ENCODE results near the gene TMEM132C. TPM values are rescaled to one million over a fixed set of nuclear protein-coding genes. Genes with fewer than 3 reads are reported as not detected.

Gene TMEM132C
- total and polyA plus RNA-seq, 2 experiments from 2014 or later = not detected

GRCh38 chr12:128570191-128571065, 303.5 kb downstream of the TMEM132C start (continued):
- TF ChIP-seq REST (IDR thresholded peaks at IDR 0.05; ENCODE audit: unreplicated experiment) = no peak

GRCh38 chr12:128571906-128572810, 305.2 kb downstream of the TMEM132C start:
- Mint-ChIP-seq H3K36me3 (ENCODE audit: low read depth) (peaks cover 33% of the 10 kb centered on the region), H3K4me1 (no peaks in the 10 kb centered on the region), H3K4me3 (no peak overlapping the region), H3K9me3 (peaks cover 97% of the 10 kb centered on the region), H3K27ac (no peak overlapping the region), H3K27me3 (ENCODE audit: insufficient read depth, low read depth, poor library complexity) (peaks cover 2% of the 10 kb centered on the region)
- H4K20me1 ChIP-seq (replicated peaks; ENCODE audit: insufficient read depth) = no peaks in the 10 kb centered on the region
- ATAC-seq (no peak), DNase-seq (ENCODE audit: low spot score) (no peak)
- H3K36me3 ChIP-seq (ENCODE audit: insufficient read depth) = no peaks in the 10 kb centered on the region
- H3K27me3 ChIP-seq (ENCODE audit: insufficient read depth) = no peaks in the 10 kb centered on the region
- H3K79me2 ChIP-seq (replicated peaks; ENCODE audit: insufficient read depth) = no peaks in the 10 kb centered on the region
- H3F3A ChIP-seq (replicated peaks; ENCODE audit: low read depth) = no peaks in the 10 kb centered on the region
- no peak overlapping the region for H3K27ac ChIP-seq (ENCODE audit: low read depth)
- no peaks in the 10 kb centered on the region for H3K9me2 ChIP-seq (ENCODE audit: insufficient read depth)
- no peak overlapping the region for H2AFZ ChIP-seq
- H3K4me3 ChIP-seq = no peak overlapping the region
- H3K4me2 ChIP-seq = no peak overlapping the region
- no peaks in the 10 kb centered on the region for H3K4me1 ChIP-seq (ENCODE audit: insufficient read depth)
- TF ChIP-seq ETS1 (IDR thresholded peaks at IDR 0.05) (no peak), STAT1 (IDR thresholded peaks at IDR 0.05; ENCODE audit: unreplicated experiment) (no peak), ZNF114 (CRISPR knock-in tag; IDR thresholded peaks at IDR 0.05) (no peak), REST (IDR thresholded peaks at IDR 0.05; ENCODE audit: unreplicated experiment) (no peak), EZH2phosphoT487 (IDR thresholded peaks at IDR 0.05; ENCODE audit: unreplicated experiment) (no peak), EZH2 (IDR thresholded peaks at IDR 0.05; ENCODE audit: low read depth, unreplicated experiment) (no peak), NANOG (IDR thresholded peaks at IDR 0.05; ENCODE audit: borderline replicate concordance) (no peak)

Measured in GM23338 (cell line).